HG02943 (cell line): ENCODE measurements around the gene FAM219A.
"Not testable (repeated sequence)": the region's sequence is repeated elsewhere in the genome, so short reads cannot be mapped to it uniquely, and the experiment has no call there.

ENCODE experiments used
- ATAC-seq: cut with Tn5 transposase; IDR thresholded peaks from one replicate; pipeline ENCODE4 v1.9.1; 2021; ENCODE audit warnings: mild to moderate bottlenecking, low read depth, moderate library complexity; ENCODE audit not compliant: unreplicated experiment

The FAM219A gene

GRCh38 chr9:34446951-34447350, 11.4 kb downstream of the FAM219A start:
- ATAC-seq: no peak

- ATAC-seq: no peak
Observed at GRCh38 chr9:34446468-34446891, 11.9 kb downstream of the FAM219A start.

- no peak for ATAC-seq
Observed at GRCh38 chr9:34443976-34444375, 14.4 kb downstream of the FAM219A start.

GRCh38 chr9:34443533-34443932, 14.8 kb downstream of the FAM219A start:
- ATAC-seq: no peak

- ATAC-seq: no peak
Observed at GRCh38 chr9:34442770-34443169, 15.6 kb downstream of the FAM219A start.

- no peak for ATAC-seq
Observed at GRCh38 chr9:34440017-34440416, 18.4 kb downstream of the FAM219A start.

GRCh38 chr9:34438465-34438864, 19.9 kb downstream of the FAM219A start:
- not testable (repeated sequence) for ATAC-seq

GRCh38 chr9:34437926-34438307, 20.5 kb downstream of the FAM219A start:
- not testable (repeated sequence) for ATAC-seq

GRCh38 chr9:34437006-34437925, 21.1 kb downstream of the FAM219A start:
- no peak for ATAC-seq

GRCh38 chr9:34431667-34432066, 26.7 kb downstream of the FAM219A start:
- no peak for ATAC-seq

- ATAC-seq: no peak
Observed at GRCh38 chr9:34430843-34431437, 27.4 kb downstream of the FAM219A start.

GRCh38 chr9:34428325-34428958, 29.9 kb downstream of the FAM219A start:
- ATAC-seq: no peak

GRCh38 chr9:34426347-34427074, 31.9 kb downstream of the FAM219A start:
- ATAC-seq: no peak

GRCh38 chr9:34419716-34420504, 38.5 kb downstream of the FAM219A start:
- ATAC-seq: no peak

GRCh38 chr9:34417734-34418133, 40.6 kb downstream of the FAM219A start:
- ATAC-seq: no peak

GRCh38 chr9:34413231-34413852, 45.0 kb downstream of the FAM219A start:
- ATAC-seq: no peak

GRCh38 chr9:34412336-34412735, 46.0 kb downstream of the FAM219A start:
- ATAC-seq: no peak

- no peak for ATAC-seq
Observed at GRCh38 chr9:34409154-34409553, 49.2 kb downstream of the FAM219A start.

- no peak for ATAC-seq
Observed at GRCh38 chr9:34408173-34408572, 50.2 kb downstream of the FAM219A start.
